NCI-H2196 treated with DMSO at 0.1 percent for 48 hours (cell line): ENCODE measurements around the gene UPF2.

Experiments
- DNase-seq: peaks from one replicate; lab custom pipeline; 2025; ENCODE audit not compliant: unreplicated experiment; lab: John Stamatoyannopoulos, UW

Gene UPF2

GRCh38 chr10:11886851-11887250 lies 155.8 kb downstream of the UPF2 start:
- DNase-seq = no peak

- no peak for DNase-seq
These were observed 156.5 kb downstream of the UPF2 start for GRCh38 chr10:11886138-11886474.

GRCh38 chr10:11885437-11886137 lies 157.0 kb downstream of the UPF2 start:
- DNase-seq = no peak

GRCh38 chr10:11884706-11885423 lies 157.7 kb downstream of the UPF2 start:
- DNase-seq = no peak

- DNase-seq = no peak
These were observed 159.8 kb downstream of the UPF2 start for GRCh38 chr10:11882646-11883375.

- DNase-seq = no peak
These were observed 160.9 kb downstream of the UPF2 start for GRCh38 chr10:11881477-11882417.

GRCh38 chr10:11881030-11881476 lies 161.6 kb downstream of the UPF2 start:
- no peak for DNase-seq

- DNase-seq = no peak
These were observed 162.2 kb downstream of the UPF2 start for GRCh38 chr10:11880151-11881029.

GRCh38 chr10:11879387-11880094 lies 163.1 kb downstream of the UPF2 start:
- no peak for DNase-seq

GRCh38 chr10:11878776-11879175 lies 163.8 kb downstream of the UPF2 start:
- no peak for DNase-seq

- DNase-seq = no peak
These were observed 165.1 kb downstream of the UPF2 start for GRCh38 chr10:11877591-11877905.

GRCh38 chr10:11876805-11877590 lies 165.6 kb downstream of the UPF2 start:
- DNase-seq = no peak

- no peak for DNase-seq
These were observed 166.3 kb downstream of the UPF2 start for GRCh38 chr10:11876324-11876723.

- DNase-seq = no peak
These were observed 166.9 kb downstream of the UPF2 start for GRCh38 chr10:11875494-11876281.

GRCh38 chr10:11874568-11875493 lies 167.8 kb downstream of the UPF2 start:
- DNase-seq = no peak

- DNase-seq = no peak
These were observed 171.1 kb downstream of the UPF2 start for GRCh38 chr10:11871466-11871865.

GRCh38 chr10:11870900-11871400 lies 171.7 kb downstream of the UPF2 start:
- DNase-seq = no peak
